KMS-11 (cell line): ENCODE data around the gene TMC5.

Source experiments
- H2AFZ ChIP-seq: fragments of 200-600 bp; sonication (generic); 2 replicates; pipeline ENCODE4 v1.6.1; 2016; ENCODE audit warnings: antibody characterized with exemption, mixed run types, low read depth
- H3K27ac ChIP-seq: fragments of 200-600 bp; sonication (generic); 2 replicates; pipeline ENCODE4 v1.6.1; 2016; ENCODE audit warnings: mild to moderate bottlenecking, mixed run types
- H3K27me3 ChIP-seq: fragments of 200-600 bp; sonication (generic); 2 replicates; pipeline ENCODE4 v1.6.1; 2017; ENCODE audit warnings: mild to moderate bottlenecking, low read depth, mixed run types, moderate library complexity; ENCODE audit not compliant: insufficient read depth
- H3K36me3 ChIP-seq: fragments of 200-600 bp; sonication (generic); 2 replicates; pipeline ENCODE4 v1.6.1; 2017; ENCODE audit warnings: mild to moderate bottlenecking, mixed run types; ENCODE audit not compliant: insufficient read depth
- H3K4me1 ChIP-seq: fragments of 200-600 bp; sonication (generic); 2 replicates; pipeline ENCODE4 v1.6.1; 2016; ENCODE audit warnings: mild to moderate bottlenecking, low read depth, mixed run types; ENCODE audit not compliant: poor library complexity, severe bottlenecking
- H3K4me2 ChIP-seq: fragments of 200-600 bp; sonication (generic); 2 replicates; pipeline ENCODE4 v1.7.0; 2016; ENCODE audit warnings: mild to moderate bottlenecking, mixed run types
- H3K4me3 ChIP-seq: fragments of 200-600 bp; sonication (generic); IDR thresholded peaks from 2 replicates; pipeline ENCODE4 v1.6.1; 2017; ENCODE audit warnings: low read depth, low read length, mixed read lengths; ENCODE audit not compliant: insufficient read depth
- H3K79me2 ChIP-seq: fragments of 200-600 bp; sonication (generic); 2 replicates; pipeline ENCODE4 v1.6.1; 2016; ENCODE audit warnings: low read depth, mixed run types; ENCODE audit not compliant: insufficient read depth
- H3K9ac ChIP-seq: fragments of 200-600 bp; sonication (generic); 2 replicates; pipeline ENCODE4 v1.6.1; 2016; ENCODE audit warnings: mild to moderate bottlenecking, mixed run types
- H4K20me1 ChIP-seq: fragments of 200-600 bp; sonication (generic); 2 replicates; pipeline ENCODE4 v1.6.1; 2016; ENCODE audit warnings: mild to moderate bottlenecking, mixed run types; ENCODE audit not compliant: insufficient read depth
- CTCF ChIP-seq: fragments of 200-600 bp; sonication (generic); conservative IDR thresholded peaks from 2 replicates; pipeline ENCODE4 v1.6.1; 2017; ENCODE audit warnings: low read depth, mild to moderate bottlenecking, antibody characterized with exemption, low read length, moderate library complexity, mixed read lengths

TMC5 gene

GRCh38 chr16:19481769-19482168 lies 64.1 kb downstream of the TMC5 start:
- H3K36me3 ChIP-seq: no peaks in the 10 kb centered on the region
- no peaks in the 10 kb centered on the region for H3K79me2 ChIP-seq
- H3K4me1 ChIP-seq: no peaks in the 10 kb centered on the region
- no peak overlapping the region for H3K4me2 ChIP-seq
- no peaks in the 10 kb centered on the region for H3K27me3 ChIP-seq
- H4K20me1 ChIP-seq: no peaks in the 10 kb centered on the region
- H3K27ac ChIP-seq: no peak overlapping the region
- TF ChIP-seq CTCF: no peak
- H2AFZ ChIP-seq: no peak overlapping the region
- H3K9ac ChIP-seq: no peak overlapping the region
- no peak overlapping the region for H3K4me3 ChIP-seq

DNA sequence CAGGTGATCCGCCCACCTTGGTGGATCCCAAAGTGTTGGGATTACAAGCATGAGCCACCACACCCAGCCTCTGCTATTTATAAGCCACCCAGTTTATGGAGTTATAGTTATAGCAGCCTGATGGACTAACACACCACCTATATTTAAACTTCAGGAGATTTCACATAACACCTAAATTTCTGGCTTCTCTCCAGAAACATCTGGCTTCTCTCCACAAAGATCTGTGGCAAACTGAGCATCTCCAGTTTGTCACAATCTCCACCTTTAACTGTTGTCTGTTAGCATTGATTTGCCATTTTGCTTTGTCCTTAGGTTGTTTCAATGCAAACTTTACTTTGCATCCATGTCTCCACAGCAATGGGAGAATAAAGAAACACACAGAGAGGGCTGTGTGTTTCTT lies 64.6 kb downstream of the TMC5 start:
- H3K27ac ChIP-seq: no peak overlapping the region
- H3K4me2 ChIP-seq: no peak overlapping the region
- H2AFZ ChIP-seq: no peak overlapping the region
- H3K9ac ChIP-seq: no peak overlapping the region
- no peak overlapping the region for H3K4me3 ChIP-seq
- no peaks in the 10 kb centered on the region for H3K27me3 ChIP-seq
- TF ChIP-seq CTCF: no peak
- H3K79me2 ChIP-seq: no peaks in the 10 kb centered on the region
- H4K20me1 ChIP-seq: no peaks in the 10 kb centered on the region
- H3K36me3 ChIP-seq: no peaks in the 10 kb centered on the region
- no peaks in the 10 kb centered on the region for H3K4me1 ChIP-seq

DNA sequence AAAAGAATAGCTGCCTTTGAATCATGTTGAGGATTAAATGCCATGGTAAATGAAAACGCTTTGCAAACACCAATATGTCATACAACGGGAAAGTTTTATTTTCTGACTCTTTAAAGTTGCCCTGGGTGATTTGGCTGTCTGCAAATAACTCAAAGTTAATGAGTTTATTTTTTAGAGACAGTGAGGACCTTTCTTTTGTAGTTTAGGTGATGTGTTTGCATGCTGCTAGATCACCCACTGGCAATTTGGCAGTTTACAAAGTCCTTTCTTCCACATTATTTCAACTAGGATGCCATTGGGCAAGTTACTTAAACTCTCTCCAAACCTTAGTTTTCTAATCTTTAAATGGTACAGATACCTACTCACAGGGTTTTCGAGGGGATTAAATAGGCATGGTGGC lies 66.4 kb downstream of the TMC5 start:
- no peak overlapping the region for H3K9ac ChIP-seq
- H4K20me1 ChIP-seq: no peaks in the 10 kb centered on the region
- no peaks in the 10 kb centered on the region for H3K4me1 ChIP-seq
- H3K79me2 ChIP-seq: no peaks in the 10 kb centered on the region
- H2AFZ ChIP-seq: no peak overlapping the region
- no peak overlapping the region for H3K4me3 ChIP-seq
- H3K36me3 ChIP-seq: no peaks in the 10 kb centered on the region
- H3K27ac ChIP-seq: no peak overlapping the region
- no peak overlapping the region for H3K4me2 ChIP-seq
- no peaks in the 10 kb centered on the region for H3K27me3 ChIP-seq
- TF ChIP-seq CTCF: no peak

GRCh38 chr16:19485611-19486010 lies 67.9 kb downstream of the TMC5 start:
- H3K4me1 ChIP-seq: no peaks in the 10 kb centered on the region
- no peak overlapping the region for H2AFZ ChIP-seq
- no peak overlapping the region for H3K4me2 ChIP-seq
- no peaks in the 10 kb centered on the region for H3K79me2 ChIP-seq
- no peaks in the 10 kb centered on the region for H4K20me1 ChIP-seq
- H3K9ac ChIP-seq: no peak overlapping the region
- H3K27ac ChIP-seq: no peak overlapping the region
- TF ChIP-seq CTCF: no peak
- H3K4me3 ChIP-seq: no peak overlapping the region
- no peaks in the 10 kb centered on the region for H3K36me3 ChIP-seq
- H3K27me3 ChIP-seq: no peaks in the 10 kb centered on the region

DNA sequence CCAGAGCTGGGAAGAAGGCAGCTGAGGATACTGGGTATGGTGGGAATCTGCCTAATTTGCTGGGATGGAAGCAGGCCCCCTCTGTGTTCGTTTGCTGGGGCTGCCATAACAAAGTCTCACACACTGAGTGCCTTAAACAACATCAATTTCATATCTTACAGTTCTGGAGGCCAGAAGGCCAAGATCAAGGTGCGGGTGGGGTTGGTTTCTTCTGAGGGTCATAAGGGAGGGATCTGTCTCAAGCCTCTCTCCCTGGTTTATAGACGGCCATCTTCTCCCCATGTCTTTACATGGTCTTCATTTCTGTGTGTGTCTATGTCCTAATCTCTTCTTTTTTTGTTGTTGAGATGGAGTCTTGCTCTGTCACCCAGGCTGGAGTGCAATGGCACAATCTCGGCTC lies 68.4 kb downstream of the TMC5 start:
- Histone ChIP-seq H2AFZ (no peak overlapping the region), H3K27me3 (no peaks in the 10 kb centered on the region), H3K27ac (no peak overlapping the region), H3K4me2 (no peak overlapping the region), H3K4me1 (no peaks in the 10 kb centered on the region), H3K4me3 (no peak overlapping the region), H3K36me3 (no peaks in the 10 kb centered on the region), H3K79me2 (no peaks in the 10 kb centered on the region), H3K9ac (no peak overlapping the region), H4K20me1 (no peaks in the 10 kb centered on the region)
- no peak for TF ChIP-seq CTCF
